ENCODE data around the gene JAGN1. TPM values are rescaled to one million over a fixed set of nuclear protein-coding genes. Genes with fewer than 3 reads are reported as not detected.
A peak's percentile ranks its signal among the peaks of the same experiment; 100 is the strongest.

Gene JAGN1
- total and polyA plus RNA-seq, 2 of the 8 experiments (the other 6 are each of a cell fraction or from before 2014, with no cell fraction given) = 26.9 to 51.6 TPM

DNA sequence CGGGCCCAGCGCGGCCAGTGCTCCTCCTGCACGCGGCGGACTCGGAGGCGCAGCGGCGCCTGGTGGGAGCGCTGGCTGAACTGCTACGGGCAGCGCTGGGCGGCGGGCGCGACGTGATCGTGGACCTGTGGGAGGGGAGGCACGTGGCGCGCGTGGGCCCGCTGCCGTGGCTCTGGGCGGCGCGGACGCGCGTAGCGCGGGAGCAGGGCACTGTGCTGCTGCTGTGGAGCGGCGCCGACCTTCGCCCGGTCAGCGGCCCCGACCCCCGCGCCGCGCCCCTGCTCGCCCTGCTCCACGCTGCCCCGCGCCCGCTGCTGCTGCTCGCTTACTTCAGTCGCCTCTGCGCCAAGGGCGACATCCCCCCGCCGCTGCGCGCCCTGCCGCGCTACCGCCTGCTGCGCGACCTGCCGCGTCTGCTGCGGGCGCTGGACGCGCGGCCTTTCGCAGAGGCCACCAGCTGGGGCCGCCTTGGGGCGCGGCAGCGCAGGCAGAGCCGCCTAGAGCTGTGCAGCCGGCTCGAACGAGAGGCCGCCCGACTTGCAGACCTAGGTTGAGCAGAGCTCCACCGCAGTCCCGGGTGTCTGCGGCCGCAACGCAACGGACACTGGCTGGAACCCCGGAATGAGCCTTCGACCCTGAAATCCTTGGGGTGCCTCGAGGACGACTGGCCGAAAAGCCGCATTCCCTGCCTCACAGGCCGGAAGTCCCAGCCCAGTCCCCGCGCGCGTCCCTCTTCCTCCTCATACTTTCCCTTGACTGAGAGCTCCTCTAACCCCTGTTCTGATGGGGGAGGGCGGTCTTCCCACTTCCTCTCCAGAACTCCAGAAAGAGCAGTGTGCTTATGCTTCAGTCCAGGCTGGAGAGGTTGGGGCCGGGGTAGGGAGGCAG lies 25.1 kb downstream of the JAGN1 start:
- H3K27me3 ChIP-seq (replicated peaks in 1 of 4; ENCODE audit: control insufficient read depth in 3 of 4, extremely low read depth in 1 of 4, insufficient read depth in 3 of 4, low read length in 3 of 4) = peaks cover 0 to 18% (median 10%) of the 10 kb centered on the region in 4 experiments; a peak in 5 of 7 replicates
- FAIRE-seq = no peak
- H3K18ac ChIP-seq (ENCODE audit: extremely low read depth, low read length) = peak overlapping the region; percentile 95
- H3K23me2 ChIP-seq (ENCODE audit: low read depth, low read length) = peaks cover 10% of the 10 kb centered on the region; the same call in 1 of the 2 replicates
- H4K8ac ChIP-seq (ENCODE audit: extremely low read depth, insufficient read depth, low read length) = peak overlapping the region; percentile 80; the same call in 1 of the 2 replicates
- peaks cover 0 to 20% (median 17%) of the 10 kb centered on the region in 4 experiments; a peak in 6 of 7 replicates for H3K4me1 ChIP-seq (replicated peaks in 1 of 4; ENCODE audit: control insufficient read depth in 3 of 4, insufficient read depth in 4 of 4, low read length in 3 of 4)
- H2BK15ac ChIP-seq (ENCODE audit: low read length) = peak overlapping the region; percentile 65
- no peak overlapping the region for H3K23ac ChIP-seq (ENCODE audit: insufficient read length)
- DNase-seq (ENCODE audit: low read depth in 1 of 2, low spot score in 2 of 2) = peak in 1 of 2 experiments; percentile 81
- no peak overlapping the region; the same call in 1 of the 2 replicates for H2BK5ac ChIP-seq (ENCODE audit: low read depth, low read length)
- peak overlapping the region; percentile 74 to 84 for H3K4me2 ChIP-seq (ENCODE audit: insufficient read depth in 1 of 2, low read depth in 2 of 2, low read length in 2 of 2)
- ChIA-PET POLR2A (ENCODE audit: partially characterized antibody) (interaction anchor here (0.7 to 5.5 kb wide), 12 partner anchors 10 to 122 kb away, joined by 3 to 43 read pairs (median 6); partner anchors contain the start of genes ARPC4, CRELD1, IL17RE and JAGN1), CTCF (ENCODE audit: partially characterized antibody) (interaction anchor here (0.7 to 9.1 kb wide), 7 partner anchors 10 to 179 kb away, joined by 3 to 76 read pairs (median 5); partner anchors contain the start of genes CRELD1 and IL17RE)
- H2BK12ac ChIP-seq (ENCODE audit: low read depth, low read length) = no peak overlapping the region; the same call in 1 of the 2 replicates
- H3K27ac ChIP-seq (ENCODE audit: low read depth, low read length) = no peak overlapping the region
- no peak overlapping the region for H3K56ac ChIP-seq (replicated peaks; ENCODE audit: insufficient read length, low read depth, low read length)
- no peaks in the 10 kb centered on the region for H4K20me1 ChIP-seq (replicated peaks in 1 of 2; ENCODE audit: control insufficient read depth in 1 of 2, insufficient read depth in 2 of 2, low read length in 2 of 2)
- no peak overlapping the region for H2BK20ac ChIP-seq (ENCODE audit: low read length)
- H3K36me3 ChIP-seq (ENCODE audit: control insufficient read depth in 2 of 4, insufficient read depth in 4 of 4, low read length in 3 of 4) = no peaks in the 10 kb centered on the region
- H2BK120ac ChIP-seq (replicated peaks; ENCODE audit: low read depth, low read length) = no peak overlapping the region
- H4K5ac ChIP-seq (ENCODE audit: insufficient read length, low read depth, low read length) = no peak overlapping the region
- peak overlapping the region; percentile 93 for H4K91ac ChIP-seq (replicated peaks; ENCODE audit: insufficient read length, low read length)
- peaks cover 0 to 6% of the 10 kb centered on the region in 2 experiments; a peak in 2 of 4 replicates for H3K9me3 ChIP-seq (ENCODE audit: insufficient read depth in 2 of 2, low read depth in 1 of 2, low read length in 1 of 2)
- no peak overlapping the region for H3K4ac ChIP-seq (replicated peaks; ENCODE audit: insufficient read length, low read depth, low read length)
- no peaks in the 10 kb centered on the region for H3K79me2 ChIP-seq (ENCODE audit: control insufficient read depth in 1 of 2, insufficient read depth in 2 of 2, low read length in 2 of 2)
- H2AK5ac ChIP-seq (ENCODE audit: low read depth, low read length) = no peak overlapping the region
- H3K4me3 ChIP-seq (ENCODE audit: extremely low read depth in 1 of 4, insufficient read depth in 2 of 4, low read depth in 3 of 4, low read length in 4 of 4) = peak overlapping the region; percentile 46 to 72 (median 48)
- WGBS, 2 experiments (ENCODE audit: extremely low coverage in 1 of 2, insufficient coverage in 1 of 2, insufficient read length in 1 of 2, insufficient replicate concordance in 2 of 2, low coverage in 1 of 2, low lambda C conversion rate in 2 of 2, missing lambda C conversion rate in 1 of 2) = 1% methylated on average over 51 of the region's 99 CpGs; no CpG with 5 or more reads in 1 of the 2 experiments
- peak overlapping the region; percentile 24 to 52 (median 46); a peak in 6 of 7 replicates for H3K9ac ChIP-seq (replicated peaks in 1 of 4; ENCODE audit: extremely low read depth in 1 of 4, low read depth in 3 of 4, low read length in 3 of 4)
- peak overlapping the region; percentile 16; the same call in 1 of the 2 replicates for H2AFZ ChIP-seq (ENCODE audit: low read length)
- H3K14ac ChIP-seq (ENCODE audit: insufficient read length) = no peak overlapping the region
- H3K79me1 ChIP-seq (ENCODE audit: low read depth, low read length) = no peaks in the 10 kb centered on the region
- peak; percentile 66; the same call in 1 of the 2 replicates for TF ChIP-seq TEAD4 (IDR thresholded peaks at IDR 0.05; ENCODE audit: low read depth, low read length)
- no peak for TF ChIP-seq SRF (IDR thresholded peaks at IDR 0.05; ENCODE audit: low read depth, low read length)
- TF ChIP-seq NANOG (IDR thresholded peaks at IDR 0.05; ENCODE audit: insufficient read depth, low read depth, low read length, poor library complexity, severe bottlenecking) = no peak
- no peak for TF ChIP-seq POU5F1 (IDR thresholded peaks at IDR 0.05; ENCODE audit: low read depth, low read length)
- TF ChIP-seq CBX5 (IDR thresholded peaks at IDR 0.05; ENCODE audit: low read depth, low read length) = no peak
- no peak for TF ChIP-seq RXRA (IDR thresholded peaks at IDR 0.05; ENCODE audit: insufficient read depth, low read depth, low read length)
- TF ChIP-seq FOSL1 (IDR thresholded peaks at IDR 0.05; ENCODE audit: insufficient read depth, low read depth, low read length) = no peak
- TF ChIP-seq CTBP2 (IDR thresholded peaks at IDR 0.05; ENCODE audit: borderline replicate concordance, insufficient read depth, insufficient read length, low read length) = peak; percentile 79
- TF ChIP-seq GABPA (IDR thresholded peaks at IDR 0.05; ENCODE audit: borderline replicate concordance, insufficient read depth, low read length) = 0 out of 2 replicates have a peak, but pooled peaks have one; percentile 24
- TF ChIP-seq CEBPB (IDR thresholded peaks at IDR 0.05; ENCODE audit: low read depth, low read length) = no peak
